SIG-M5 treated with dmso at 0.1 percent for 504 hours (cell line): Measurements from ENCODE around the gene SDK2.

ENCODE experiments used
- DNase-seq: peaks from one replicate; lab custom pipeline; 2025; ENCODE audit not compliant: unreplicated experiment; lab: John Stamatoyannopoulos, UW

SDK2 gene

DNA sequence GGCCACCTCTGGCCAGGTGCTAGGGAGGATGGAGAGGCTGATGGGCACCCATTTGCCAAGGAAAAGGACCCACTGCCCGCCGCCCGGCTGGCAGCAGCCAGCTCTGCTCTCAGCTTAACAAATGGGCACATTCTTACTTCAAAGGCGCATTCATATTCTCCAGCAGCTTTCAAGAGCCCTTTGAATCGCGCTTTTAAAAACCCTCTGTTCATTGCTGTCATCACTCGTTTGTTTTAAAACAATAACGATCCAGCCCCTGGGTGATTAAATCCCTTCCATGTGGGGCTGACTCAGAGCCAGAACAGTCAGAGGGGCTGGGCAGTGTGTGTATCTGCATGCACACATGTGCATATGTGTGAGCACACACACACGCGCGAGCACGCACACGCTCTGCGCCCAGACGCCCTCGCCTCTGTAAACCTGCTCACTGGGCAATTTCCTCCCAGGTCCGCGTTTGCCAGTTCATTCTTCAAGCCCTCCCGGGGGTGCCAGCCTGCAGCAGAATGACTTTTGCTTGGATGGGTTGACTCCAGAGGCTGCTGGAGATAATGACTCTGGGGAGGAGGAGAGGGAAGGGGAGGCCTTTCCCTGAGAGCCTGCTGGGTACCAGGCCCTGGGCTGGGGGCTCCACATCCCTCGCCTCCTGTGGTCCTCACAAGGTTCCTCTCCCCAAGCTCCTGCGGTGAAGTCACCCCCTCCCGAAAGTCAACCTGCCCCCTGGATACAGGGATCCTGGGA is 133.1 kb downstream of the SDK2 start:
- no peak for DNase-seq

DNA sequence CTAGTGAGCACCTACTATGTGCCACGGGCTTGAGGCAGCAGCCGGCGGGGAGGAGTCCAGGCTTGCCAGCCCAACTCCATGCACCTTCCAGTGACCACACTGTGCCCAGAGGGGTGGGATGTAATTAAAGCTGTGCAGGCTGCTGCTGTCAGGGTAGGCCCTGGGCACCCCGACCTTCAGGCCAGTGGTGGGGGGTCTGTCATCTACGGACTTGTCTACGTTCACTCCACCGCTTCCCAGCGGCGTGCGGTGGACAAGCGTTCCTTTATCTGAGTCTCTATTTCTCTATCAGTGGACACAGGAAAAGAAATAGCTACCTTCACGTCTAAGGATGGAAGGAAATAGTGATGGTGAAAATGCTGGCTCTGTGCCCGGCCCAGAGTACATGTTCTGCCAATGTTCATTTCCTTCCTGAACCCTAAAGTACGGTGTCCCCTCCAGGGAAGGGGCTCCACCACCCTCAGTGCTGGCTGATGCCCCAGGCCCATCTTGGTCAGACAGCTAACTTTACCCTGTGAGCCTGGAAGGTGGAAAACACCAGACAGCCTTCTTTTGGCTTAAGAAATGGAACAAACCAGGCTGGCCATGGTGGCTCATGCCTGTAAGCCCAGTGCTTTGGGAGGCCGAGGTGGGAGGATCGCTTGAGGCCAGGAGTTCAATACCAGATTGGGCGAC is 135.2 kb downstream of the SDK2 start:
- DNase-seq = no peak

DNA sequence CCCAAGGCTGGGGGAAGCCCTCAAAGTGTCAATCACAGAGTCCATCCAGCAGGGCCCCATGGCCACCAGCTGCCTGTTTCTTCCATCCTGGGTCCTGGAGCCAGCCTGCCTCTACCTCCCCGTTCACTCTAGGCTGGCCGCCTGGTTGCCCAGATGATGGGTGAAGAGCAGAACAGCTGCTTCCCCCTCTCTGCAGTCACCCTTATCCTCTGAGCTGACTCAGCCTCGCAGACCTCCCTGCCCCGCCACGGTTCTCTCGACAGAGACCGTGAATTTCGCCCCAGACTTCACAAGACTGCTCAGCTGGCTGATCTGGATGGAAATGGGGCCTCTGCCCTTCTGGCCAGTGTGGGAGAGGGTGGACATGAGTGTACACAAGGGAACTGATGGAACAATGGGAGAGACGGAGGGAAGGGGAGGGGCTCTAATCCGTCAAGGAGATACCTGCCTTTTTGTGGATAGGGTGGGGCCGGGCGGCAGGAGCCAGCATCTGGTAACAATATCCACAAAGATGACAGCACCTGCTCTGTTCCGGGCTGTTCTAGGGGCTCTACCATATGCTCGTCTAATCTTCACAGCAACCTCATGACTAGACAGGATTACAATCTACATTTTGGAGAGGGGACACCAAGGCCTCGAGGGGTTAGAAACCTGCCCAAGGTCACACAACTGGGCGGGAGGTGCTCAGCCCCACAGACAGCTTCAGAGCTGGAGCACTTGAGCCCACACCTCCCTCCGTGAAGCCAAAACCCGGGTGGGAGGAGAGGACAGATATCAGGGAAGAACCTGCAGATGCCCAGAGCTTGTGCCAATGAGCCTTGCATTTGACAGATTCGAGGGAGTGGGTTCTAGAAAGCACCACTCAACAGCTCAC is 136.0 kb downstream of the SDK2 start:
- DNase-seq = no peak

DNA sequence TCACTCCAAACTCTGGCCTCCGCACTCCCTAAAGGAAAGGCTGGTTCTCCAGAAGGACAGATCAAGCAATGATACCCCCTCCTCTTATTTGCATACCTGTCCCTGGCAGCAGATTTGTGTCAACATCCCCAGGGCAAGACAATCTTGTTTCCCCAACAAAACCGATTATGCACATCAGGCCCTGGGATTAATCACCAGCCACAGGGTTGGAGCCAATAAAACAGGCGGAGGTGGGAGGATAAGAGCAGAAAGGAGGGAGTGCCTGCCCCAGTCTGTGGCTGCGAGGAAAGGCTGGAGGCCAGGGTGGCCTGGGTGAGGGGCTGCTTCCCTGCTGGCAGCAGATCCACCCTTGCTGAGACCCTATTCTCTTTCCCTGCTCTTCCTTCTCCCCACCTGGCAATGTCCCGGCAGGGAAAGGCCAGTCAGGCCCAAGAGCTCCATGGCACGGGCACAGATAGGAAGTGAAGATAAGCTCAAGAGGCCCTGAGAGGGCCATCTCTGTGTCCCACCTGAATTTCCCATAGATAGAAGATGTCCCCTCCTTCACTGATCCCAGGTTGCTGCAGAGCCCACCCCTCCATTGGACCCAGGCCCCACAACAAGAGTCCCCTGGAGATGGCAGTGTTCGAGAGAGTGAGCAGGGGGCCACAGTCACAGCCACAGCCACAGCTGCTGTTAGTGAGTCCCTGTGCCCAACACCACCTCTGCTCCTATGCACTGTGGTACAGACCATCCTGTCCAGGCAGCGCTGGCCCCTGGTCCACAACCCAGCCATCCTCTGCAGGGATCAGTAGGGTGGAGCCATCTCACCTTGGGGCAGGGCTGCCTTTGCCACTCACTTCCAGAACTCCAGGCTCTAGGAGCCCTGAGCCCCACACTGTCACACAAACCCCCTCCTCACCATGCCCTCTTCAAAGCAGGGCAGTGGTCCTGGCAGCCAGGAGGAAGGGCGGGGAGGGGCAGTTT is 137.5 kb downstream of the SDK2 start:
- DNase-seq = no peak

DNA sequence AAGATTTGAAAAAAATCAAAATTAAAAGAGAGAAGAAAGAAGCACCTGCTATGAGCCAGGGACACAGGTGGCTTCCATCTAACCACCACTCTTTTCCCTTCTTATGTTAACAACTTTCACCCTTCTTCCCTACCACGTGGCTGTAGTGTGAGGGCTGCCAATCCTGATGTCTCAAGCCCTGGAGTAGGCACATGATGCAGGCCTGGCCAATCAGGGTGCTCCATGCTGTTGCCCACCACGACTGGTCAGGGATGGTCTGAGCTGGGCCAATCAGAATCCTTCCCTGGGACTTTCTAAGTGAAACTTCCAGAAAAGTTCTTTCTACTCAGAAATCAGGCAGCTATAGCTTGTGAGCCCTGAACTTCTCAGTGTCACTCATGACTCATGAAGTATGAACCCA is 140.7 kb downstream of the SDK2 start:
- DNase-seq = no peak

DNA sequence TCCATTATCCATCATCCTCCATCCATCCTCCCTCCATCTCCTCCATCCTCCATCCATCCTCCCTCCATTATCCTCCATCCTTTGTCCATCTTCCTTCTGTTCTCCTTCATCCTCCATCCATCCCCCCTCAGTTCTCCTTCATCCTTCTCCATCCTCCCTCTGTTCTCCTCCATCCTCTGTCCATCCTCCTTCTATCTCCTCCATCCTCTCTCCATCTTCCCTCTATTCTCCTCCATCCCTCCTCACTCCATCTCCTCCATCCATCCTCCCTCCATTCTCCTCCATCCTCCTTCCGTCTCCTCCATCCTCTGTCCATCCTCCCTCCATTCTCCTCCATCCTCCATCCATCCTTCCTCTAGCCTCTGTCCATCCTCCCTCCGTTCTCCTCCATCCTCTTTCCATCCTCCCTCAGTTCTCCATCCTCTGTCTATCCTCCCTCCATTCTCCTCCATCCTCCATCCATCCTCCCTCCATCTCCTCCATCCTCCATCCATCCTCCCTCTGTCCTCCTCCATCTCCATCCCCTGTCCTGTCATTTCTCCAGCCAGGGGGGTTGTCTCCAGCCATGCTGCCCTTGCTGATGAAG is 143.7 kb downstream of the SDK2 start:
- no peak for DNase-seq

DNA sequence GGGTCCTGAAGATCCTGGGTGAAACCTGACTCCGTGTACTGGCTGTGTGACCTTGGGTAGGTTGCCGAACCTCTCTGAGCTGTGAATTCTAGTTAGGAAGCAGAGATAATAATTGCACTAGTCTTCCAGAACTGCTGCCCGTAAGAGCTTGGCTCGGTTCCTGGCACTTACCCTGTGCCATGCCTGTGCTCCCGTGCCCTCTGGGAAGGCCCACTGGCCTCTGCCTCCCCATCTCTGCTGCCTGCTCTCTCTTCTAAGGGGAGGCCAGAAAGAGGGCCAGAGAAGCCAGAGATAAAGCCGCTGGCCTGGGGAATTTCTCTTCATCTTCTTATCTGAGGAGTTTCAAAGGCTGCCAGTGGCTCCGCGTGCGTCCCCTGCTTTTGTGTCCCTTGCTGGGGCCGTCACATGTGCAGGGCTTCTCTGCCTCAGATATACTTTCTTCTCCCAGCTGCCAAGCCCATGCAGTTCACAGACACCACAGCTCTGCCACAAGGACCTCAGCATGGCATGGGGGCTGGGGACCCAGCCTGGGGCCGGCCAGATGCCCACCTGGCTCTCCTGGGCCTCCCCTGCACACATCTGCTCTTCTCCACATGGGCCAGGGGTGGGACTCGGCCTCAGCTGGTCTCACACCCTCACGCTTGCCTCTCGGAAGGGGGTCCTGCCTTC is 145.2 kb downstream of the SDK2 start:
- DNase-seq = no peak

DNA sequence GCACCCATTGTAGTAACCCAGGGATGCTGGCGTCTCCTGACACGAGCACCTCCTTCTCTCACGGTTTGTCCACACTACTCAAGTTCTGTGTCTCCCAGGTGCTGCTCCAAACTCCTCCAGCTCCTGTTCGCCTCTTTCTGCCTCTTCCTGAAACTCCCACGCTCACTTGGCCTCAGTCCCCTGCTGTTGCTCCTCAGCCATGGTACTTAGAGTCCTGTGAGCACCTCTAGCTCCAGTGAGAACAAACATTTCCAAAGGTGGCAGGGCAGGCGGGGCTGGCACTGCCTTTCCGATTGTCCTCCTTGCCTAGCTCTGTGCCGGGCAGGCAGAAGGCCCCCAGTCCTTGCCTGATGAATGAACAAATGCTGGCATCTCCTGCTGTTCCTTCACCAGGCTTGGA is 146.1 kb downstream of the SDK2 start:
- DNase-seq = no peak

DNA sequence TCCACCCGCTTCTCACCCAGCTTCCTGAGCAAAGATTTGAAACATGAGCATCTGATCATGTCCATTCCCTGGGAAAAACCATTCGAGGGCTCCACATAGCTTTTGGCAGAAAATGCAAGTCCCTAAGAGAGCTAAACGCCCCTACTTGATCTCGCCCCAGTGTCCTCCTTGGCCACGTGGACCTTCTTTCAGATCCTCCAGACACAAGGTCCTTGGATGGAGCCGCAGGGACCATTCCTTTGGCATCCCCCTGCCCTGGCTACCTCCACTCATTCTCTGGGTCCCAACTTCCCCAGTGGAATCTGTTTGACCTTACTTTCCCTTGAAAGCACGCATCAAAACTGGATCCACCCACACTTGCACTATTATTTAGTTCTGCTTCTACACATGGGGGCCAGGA is 146.5 kb downstream of the SDK2 start:
- DNase-seq = no peak

DNA sequence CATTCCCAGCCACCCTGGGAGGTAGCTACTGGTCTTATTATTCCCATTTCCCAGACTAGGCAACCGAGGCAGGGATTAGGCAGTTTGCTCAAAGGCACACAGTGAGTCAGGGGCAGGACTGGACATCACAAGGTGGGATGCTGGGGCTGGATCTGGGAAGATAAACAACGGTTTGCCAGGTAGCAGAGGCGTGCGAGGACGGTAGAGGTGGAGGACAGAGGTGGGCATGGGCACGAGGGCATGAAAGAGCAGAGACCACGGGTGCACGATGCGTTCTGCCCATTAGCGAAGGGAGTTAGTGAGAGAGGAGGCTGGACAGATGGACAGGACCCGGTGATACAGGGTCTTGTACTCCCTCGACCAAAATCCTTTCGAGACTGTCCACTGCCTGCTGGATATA is 148.0 kb downstream of the SDK2 start:
- no peak for DNase-seq

DNA sequence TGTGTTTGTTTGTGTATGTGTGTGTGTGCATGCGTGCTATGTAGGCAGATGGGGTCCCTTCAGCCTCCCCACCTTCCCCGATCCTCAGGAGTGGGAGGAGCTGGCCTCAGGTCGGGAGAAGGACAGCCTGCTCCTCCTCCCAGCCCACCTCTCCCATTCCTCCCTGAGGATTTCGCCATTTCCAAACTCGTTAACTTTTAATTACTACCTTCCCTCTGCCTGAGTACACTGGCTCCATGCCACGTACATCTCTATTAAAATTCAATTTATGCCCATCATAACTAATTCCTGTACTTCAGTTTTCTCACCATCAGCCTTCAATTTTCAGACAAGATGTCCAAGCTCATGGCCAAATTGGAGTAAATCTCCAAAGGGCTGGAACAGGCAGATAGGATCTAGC is 148.6 kb downstream of the SDK2 start:
- DNase-seq = no peak

DNA sequence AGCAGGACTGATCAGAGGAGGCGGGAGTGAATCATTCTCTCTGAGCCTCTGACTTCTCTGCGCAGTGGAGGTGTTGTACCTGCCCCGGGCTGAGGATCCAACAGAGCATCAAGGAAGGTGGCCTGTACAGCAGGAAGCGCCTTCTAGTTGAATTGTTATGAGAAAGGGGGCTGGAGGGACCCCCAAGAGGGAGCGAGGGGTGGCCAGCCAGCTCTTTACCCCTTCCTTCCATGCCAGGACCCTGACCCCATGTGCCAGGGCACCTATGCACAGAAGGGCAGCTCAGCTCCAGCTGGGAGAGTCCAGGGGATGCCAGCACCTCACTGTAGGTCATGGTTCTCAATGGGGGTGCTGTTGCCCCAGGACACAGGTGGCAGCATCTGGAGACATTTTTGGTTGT is 149.3 kb downstream of the SDK2 start:
- DNase-seq = no peak

DNA sequence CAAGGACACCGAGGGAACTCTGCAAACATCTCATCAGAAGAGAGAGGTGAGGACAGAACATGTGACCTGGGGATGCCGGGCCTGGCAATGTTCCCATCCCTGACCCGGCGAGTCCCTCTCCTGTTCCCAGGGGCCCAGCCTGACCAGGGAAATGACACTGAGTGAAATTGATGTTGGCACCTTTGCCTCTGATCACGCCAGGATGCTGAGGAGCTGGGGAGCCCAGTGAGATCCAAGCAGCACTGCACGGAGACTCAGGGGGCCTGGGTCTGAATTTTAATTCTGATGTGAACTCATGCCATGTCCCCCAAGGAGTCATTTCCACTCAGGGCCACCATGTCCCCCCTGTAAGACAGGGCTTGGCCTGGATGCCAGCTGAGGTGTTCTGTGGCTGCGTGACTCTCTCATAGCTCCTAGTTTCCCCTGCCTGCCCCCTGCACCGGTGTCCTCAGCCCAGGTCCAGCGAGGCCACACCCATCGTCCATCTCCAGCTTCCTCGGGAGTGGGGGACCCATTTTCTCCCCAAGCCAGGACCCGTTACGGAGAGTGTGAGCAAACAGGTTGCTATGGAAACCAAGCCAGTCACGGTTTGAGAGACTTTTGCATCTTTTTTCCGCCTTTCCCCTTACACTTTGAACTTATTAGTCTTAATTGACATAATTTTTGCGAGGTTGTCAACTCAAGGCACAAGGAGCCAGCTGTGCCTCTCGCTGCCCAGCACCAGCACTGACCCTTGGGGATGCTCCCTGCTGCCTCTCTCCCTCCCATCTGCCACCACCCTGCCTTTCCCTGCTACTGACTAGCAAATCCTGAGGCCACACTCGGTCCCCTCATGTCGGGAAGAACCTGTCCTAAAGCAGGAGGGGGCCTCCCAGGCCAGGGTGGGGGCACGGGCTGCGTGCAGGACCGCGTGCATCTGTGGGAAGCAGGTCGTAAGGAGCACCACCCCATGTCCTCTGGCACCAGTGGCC is 150.0 kb downstream of the SDK2 start:
- DNase-seq = no peak

DNA sequence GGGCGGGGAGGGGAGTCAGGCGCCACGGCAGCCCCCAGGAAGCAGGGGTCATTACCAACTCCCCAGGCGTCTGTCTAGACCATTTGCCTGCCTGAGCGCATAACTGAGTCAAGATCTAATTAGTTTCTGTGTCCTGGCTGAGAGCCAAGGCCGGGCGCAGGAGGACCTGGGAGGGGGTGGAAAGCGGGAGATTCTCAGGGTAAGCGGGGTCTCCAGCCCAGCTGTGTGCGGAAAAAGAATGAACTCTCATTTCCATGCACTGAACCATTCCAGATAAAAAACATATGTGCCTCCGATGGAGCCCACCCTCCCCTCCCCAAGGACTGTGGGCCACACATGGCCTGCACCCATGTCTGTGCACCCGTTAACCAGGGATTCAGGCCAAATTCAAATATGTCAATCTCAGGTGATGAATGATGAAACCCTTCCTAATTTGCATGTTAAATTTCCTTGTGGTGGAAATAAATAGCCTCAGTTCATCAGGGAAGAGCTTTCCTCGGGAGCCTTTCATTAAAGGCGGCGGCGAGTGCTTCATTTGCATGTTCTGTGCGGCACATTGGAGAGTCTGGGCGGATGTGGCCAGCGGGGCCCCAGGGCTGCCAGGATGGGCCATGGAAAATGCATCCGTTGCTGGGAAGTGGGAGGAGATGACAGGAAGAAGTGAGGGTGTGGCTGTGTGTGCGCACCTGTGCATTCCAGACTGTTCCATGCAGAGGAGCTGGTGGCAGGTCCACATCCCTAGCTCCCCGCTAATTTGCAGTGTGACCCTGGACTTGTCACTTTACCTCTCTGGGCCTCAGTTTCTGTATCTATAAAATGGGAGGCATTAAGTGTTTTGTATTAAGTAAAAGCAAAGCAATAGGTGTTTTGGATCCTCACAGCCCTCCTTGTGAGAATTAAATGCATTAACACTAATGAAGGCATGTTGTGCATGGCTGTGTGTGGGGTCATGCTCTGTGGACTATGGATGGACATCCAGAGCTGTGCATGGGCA is 151.1 kb downstream of the SDK2 start:
- no peak for DNase-seq

DNA sequence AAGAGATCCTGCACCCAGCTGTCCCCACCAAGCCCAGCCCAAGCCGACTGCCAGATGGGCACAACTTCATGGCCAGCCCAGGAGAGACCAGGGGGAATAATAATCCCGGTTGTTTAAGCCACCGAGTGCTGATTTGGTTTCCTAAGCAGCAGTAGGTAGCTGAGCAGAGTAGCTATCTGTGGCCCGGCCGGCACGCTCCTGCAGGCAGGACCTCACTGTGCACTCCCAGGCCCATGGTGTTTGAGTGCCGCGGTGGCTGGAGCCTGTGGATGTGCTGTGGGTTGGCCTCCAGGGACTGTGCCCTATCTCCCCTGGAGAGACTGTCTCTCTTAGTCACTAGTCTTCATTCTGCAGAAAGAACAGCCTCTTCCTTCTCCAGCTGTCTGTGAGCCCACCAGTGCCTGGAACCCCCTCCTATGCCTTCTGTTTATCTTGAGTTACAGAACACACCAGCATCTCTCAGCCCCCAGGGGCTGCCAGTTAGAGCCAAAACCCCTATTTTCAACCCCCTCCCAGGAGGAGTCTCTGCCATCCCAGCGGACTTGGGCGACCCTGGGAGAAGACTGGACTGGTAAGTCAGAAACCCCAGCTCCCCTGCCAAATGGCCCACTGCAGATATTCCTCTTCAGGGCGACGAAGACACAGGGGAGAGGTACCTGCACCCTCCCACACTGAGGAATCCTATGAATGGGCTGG is 152.0 kb downstream of the SDK2 start:
- no peak for DNase-seq

DNA sequence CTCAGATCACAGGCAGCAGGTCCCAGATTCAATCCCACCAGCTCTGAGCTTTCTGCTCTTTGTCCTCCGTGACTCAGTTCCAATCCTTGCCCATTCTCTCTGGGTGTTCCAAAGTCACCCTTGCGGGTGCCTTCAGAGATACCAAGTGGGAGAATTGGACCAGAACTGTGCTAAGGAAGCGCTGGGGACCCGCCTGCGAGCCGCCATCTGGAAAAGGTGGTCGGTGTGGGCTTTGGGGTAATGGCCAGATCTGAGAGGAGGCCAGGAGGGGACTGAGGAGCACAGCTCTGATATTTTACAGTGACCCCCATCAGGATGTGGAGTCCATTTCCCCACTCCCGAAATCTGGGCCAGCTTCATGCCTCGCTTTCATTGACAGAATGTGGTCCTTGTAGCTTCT is 152.6 kb downstream of the SDK2 start:
- no peak for DNase-seq

DNA sequence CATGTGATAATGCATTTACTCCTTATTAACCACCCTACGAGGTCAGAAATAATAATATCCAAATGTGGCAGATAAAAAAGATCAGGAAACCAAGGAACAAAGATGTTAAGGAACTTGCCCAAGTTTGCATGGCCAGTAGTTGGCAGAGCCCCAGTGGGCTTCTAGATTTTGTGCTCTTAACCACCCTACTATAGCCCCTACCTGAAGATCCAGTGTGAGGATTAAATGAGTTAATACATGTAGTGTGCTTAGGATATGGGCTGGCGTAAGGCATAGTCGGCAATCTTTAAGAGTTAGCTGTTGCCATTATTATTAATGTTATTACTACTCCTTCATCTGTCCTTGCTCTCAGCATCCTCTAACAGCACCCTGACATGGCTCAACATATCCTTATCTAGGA is 153.4 kb downstream of the SDK2 start:
- no peak for DNase-seq
